Keratinocyte (primary cell): ENCODE data around the gene PDE4A. TPM values are rescaled to one million over a fixed set of nuclear protein-coding genes. Genes with fewer than 3 reads are reported as not detected.
A peak's percentile ranks its signal among the peaks of the same experiment; 100 is the strongest.

Experiments
- DNase-seq: peaks from one replicate; pipeline ENCODE4 v3.0.0-alpha.2; 2011; ENCODE audit warnings: low read depth, missing footprints, low spot score
- FAIRE-seq: peaks from 2 replicates; lab custom pipeline; 2011; peaks lifted over from hg19 to GRCh38; lab: Jason Lieb, UNC
- H2AFZ ChIP-seq: 2 replicates; pipeline ENCODE4 v1.6.0; 2012; ENCODE audit warnings: low read length, control low read depth, inconsistent platforms; ENCODE audit not compliant: control insufficient read depth
- H3K27ac ChIP-seq: 2 replicates; pipeline ENCODE4 v1.5.1; 2011; ENCODE audit warnings: low read length; ENCODE audit not compliant: control insufficient read depth, insufficient read depth
- H3K27me3 ChIP-seq: 3 replicates; pipeline ENCODE4 v1.6.0; 2011; ENCODE audit warnings: low read length; ENCODE audit not compliant: control insufficient read depth, insufficient read depth; ENCODE audit errors: extremely low read depth
- H3K36me3 ChIP-seq, 2 experiments: 2 replicates in 1 of 2; 3 replicates in 1 of 2; pipeline ENCODE4 v1.5.1; 2011; ENCODE audit warnings: low read length in 2 of 2, mild to moderate bottlenecking in 1 of 2; ENCODE audit not compliant: control insufficient read depth in 2 of 2, insufficient read depth in 2 of 2; ENCODE audit errors: extremely low read depth in 1 of 2
- H3K4me1 ChIP-seq: 3 replicates; pipeline ENCODE4 v1.5.1; 2011; ENCODE audit warnings: low read length; ENCODE audit not compliant: control insufficient read depth, insufficient read depth; ENCODE audit errors: extremely low read depth
- H3K4me2 ChIP-seq: 3 replicates; pipeline ENCODE4 v1.6.0; 2011; ENCODE audit warnings: low read depth, low read length; ENCODE audit not compliant: control insufficient read depth, insufficient read depth; ENCODE audit errors: extremely low read depth
- H3K4me3 ChIP-seq, 3 experiments: fragments of 200-600 bp in 1 of 3; sonication (generic) in 1 of 3; 2 replicates in 2 of 3; 3 replicates in 1 of 3; pipeline ENCODE4 v1.5.1; 2011 to 2016; ENCODE audit warnings: low read length in 3 of 3, mild to moderate bottlenecking in 3 of 3, control low read depth in 2 of 3, inconsistent platforms in 1 of 3, low read depth in 1 of 3, mixed read lengths in 1 of 3, mixed run types in 1 of 3, moderate library complexity in 1 of 3; ENCODE audit not compliant: control insufficient read depth in 2 of 3, insufficient read depth in 2 of 3; ENCODE audit errors: extremely low read depth in 1 of 3
- H3K79me2 ChIP-seq: 2 replicates; pipeline ENCODE4 v1.6.0; 2012; ENCODE audit warnings: low read length; ENCODE audit not compliant: control insufficient read depth, insufficient read depth
- H3K9ac ChIP-seq: 3 replicates; pipeline ENCODE4 v1.6.0; 2011; ENCODE audit warnings: low read length; ENCODE audit not compliant: control insufficient read depth, insufficient read depth; ENCODE audit errors: extremely low read depth
- H3K9me1 ChIP-seq: 3 replicates; pipeline ENCODE4 v1.6.0; 2011; ENCODE audit warnings: low read length; ENCODE audit not compliant: control insufficient read depth, insufficient read depth; ENCODE audit errors: extremely low read depth
- H3K9me3 ChIP-seq: 2 replicates; pipeline ENCODE4 v1.5.1; 2012; ENCODE audit warnings: low read depth, low read length; ENCODE audit not compliant: control insufficient read depth
- H4K20me1 ChIP-seq: 3 replicates; pipeline ENCODE4 v1.6.0; 2011; ENCODE audit warnings: low read length; ENCODE audit not compliant: control insufficient read depth, insufficient read depth; ENCODE audit errors: extremely low read depth
- EZH2 ChIP-seq: IDR thresholded peaks from one replicate; pipeline ENCODE4 v1.6.1; 2012; ENCODE audit warnings: inconsistent platforms, mild to moderate bottlenecking, low read length, moderate library complexity
- dilution Hi-C: fragments of 300-500 bp; cut with MboI; formaldehyde crosslinking; loops from one replicate; pipeline ENCODE4 v1.7.0; 2020; ENCODE audit warnings: low sequenced_read_pairs; ENCODE audit not compliant: extremely low pct_ligation_motif_present
- polyA plus RNA-seq, 5 experiments: library from polyadenylated mRNA; depleted of rRNA in 3 of 5; stranded (reverse) in 3 of 5; stranded (forward) in 1 of 5; unstranded in 1 of 5; fragments of >200 nt; gene quantifications; 1 replicate in 1 of 5; 2 replicates in 3 of 5; 3 replicates in 1 of 5; pipeline versions ENCODE4 v1.2.1 to v1.2.3, GENCODE V29; 2011 to 2012; ENCODE audit warnings: missing spikeins in 2 of 5, low read depth in 1 of 5, low replicate concordance in 1 of 5
- TF ChIP-seq, protein P1 (sequence below), 3 experiments: IDR thresholded peaks in 1 of 3; conservative IDR thresholded peaks in 1 of 3; optimal IDR thresholded peaks in 1 of 3; 2 replicates in 2 of 3; 3 replicates in 1 of 3; pipeline versions ENCODE3 to v1.5.1; 2011; ENCODE audit warnings: low read length in 3 of 3, mild to moderate bottlenecking in 3 of 3, moderate library complexity in 2 of 3, control low read depth in 1 of 3, inconsistent platforms in 1 of 3; ENCODE audit not compliant: insufficient read depth in 2 of 3; ENCODE audit errors: extremely low read depth in 1 of 3

PDE4A gene
- polyA plus RNA-seq, 1 donor (not counting 4 experiments of a cell fraction or from before 2014, with no cell fraction given), result 0.09 TPM

DNA sequence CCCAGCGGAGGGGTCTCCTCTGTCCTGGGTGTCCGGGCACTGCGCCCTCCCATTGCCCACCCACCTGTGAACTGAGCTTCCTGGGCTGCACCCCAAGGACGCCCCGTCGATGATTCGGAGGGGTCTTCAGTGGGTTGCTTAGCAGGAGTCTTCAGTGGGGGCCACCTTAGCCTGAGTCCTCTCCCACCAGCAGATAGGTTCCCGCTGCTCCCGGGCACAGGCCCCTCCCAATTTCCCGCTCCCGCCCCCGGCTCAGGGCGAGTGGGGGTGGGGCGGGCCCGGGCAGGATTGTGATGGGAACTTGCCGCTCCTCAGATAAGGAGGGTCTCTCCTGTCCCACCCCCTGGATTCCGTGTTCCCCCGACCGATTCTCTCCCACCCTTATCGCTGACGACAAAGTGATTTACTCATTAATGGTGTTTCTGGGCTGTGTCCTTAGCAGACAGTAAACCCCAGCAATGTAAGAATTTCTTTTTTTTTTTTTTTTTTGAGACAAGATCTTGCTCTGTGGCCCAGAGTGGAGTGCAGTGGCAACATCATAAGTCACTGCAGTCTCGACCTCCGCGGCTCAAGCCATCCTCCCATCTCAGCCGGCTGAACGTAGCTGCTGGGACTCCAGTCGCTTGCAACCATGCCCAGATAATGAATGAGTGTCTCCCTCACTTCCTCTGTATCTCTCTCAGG lies 97.6 kb downstream of the PDE4A start:
- peak overlapping the region; percentile 37 for H2AFZ ChIP-seq
- peak overlapping the region; percentile 48 for H3K9ac ChIP-seq
- H3K4me3 ChIP-seq, result peak overlapping the region; percentile 55 to 86 (median 65)
- no peak overlapping the region for H3K27ac ChIP-seq
- H3K36me3 ChIP-seq, result peaks cover 5 to 12% of the 10 kb centered on the region in 2 experiments
- dilution Hi-C loops, result no loop called here
- FAIRE-seq (peak; percentile 71), DNase-seq (no peak)
- H3K9me1 ChIP-seq, result no peaks in the 10 kb centered on the region
- peaks cover 42% of the 10 kb centered on the region for H3K4me1 ChIP-seq
- no peaks in the 10 kb centered on the region for H3K9me3 ChIP-seq
- no peaks in the 10 kb centered on the region for H3K27me3 ChIP-seq
- H3K4me2 ChIP-seq, result peak overlapping the region; percentile 96
- H4K20me1 ChIP-seq, result no peaks in the 10 kb centered on the region
- no peak for TF ChIP-seq EZH2
- TF ChIP-seq, protein P1, sequence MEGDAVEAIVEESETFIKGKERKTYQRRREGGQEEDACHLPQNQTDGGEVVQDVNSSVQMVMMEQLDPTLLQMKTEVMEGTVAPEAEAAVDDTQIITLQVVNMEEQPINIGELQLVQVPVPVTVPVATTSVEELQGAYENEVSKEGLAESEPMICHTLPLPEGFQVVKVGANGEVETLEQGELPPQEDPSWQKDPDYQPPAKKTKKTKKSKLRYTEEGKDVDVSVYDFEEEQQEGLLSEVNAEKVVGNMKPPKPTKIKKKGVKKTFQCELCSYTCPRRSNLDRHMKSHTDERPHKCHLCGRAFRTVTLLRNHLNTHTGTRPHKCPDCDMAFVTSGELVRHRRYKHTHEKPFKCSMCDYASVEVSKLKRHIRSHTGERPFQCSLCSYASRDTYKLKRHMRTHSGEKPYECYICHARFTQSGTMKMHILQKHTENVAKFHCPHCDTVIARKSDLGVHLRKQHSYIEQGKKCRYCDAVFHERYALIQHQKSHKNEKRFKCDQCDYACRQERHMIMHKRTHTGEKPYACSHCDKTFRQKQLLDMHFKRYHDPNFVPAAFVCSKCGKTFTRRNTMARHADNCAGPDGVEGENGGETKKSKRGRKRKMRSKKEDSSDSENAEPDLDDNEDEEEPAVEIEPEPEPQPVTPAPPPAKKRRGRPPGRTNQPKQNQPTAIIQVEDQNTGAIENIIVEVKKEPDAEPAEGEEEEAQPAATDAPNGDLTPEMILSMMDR (optimal IDR thresholded peaks at IDR 0.05 in 1 of 3, IDR thresholded peaks at IDR 0.05 in 1 of 3, conservative IDR thresholded peaks at IDR 0.05 in 1 of 3; ENCODE audit: extremely low read depth in 1 of 3, insufficient read depth in 2 of 3, low read length in 3 of 3), result no peak
- peaks cover 37% of the 10 kb centered on the region for H3K79me2 ChIP-seq

DNA sequence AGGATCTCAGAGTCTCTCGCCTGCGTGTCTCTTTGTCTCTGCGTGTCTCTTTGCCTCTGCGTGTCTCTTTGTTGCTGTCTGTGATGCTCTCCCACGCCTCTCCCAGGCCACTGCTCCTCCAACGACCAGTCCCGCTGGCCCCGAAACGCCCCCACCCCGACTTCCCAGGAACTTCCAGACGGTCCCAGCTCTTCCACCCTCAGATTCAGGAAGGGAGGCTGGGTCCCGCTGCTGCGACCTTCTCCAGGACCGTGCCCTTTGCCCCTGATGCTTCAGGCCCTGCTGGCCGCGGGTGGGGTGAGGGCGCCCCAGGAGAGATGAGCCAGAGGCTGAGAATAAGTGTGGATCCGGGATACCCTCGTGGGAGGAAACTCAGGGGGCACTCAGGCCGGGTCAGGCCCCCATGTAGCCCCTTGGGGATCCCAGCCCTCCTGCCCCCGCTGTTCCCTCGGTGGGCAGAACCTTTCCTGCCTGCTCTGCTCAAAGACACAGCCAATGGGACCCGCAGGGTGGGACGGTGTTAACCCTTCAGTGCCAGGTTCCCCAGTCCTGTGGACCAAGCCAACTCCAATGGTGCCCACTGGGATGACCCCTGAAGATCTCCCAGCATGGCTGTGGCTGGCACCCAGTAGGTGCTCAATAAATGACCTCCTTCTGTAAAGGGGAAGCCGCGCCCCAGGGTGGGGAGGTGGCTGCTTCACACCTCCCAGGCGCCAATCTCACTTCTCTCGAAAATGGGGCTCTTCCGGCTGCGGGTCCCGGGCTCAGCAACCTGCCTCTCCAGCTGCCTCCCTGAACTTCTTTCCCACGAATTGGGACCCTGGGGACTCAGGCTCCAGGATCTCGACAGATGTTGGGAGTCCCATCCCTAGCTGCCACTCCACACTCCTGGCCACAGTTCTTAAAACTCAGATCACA lies 98.4 kb downstream of the PDE4A start:
- Histone ChIP-seq H3K9me1 (no peaks in the 10 kb centered on the region), H4K20me1 (no peaks in the 10 kb centered on the region), H3K4me3 (peak overlapping the region in 1 of 3 experiments; percentile 55), H3K27me3 (no peaks in the 10 kb centered on the region), H3K9ac (no peak overlapping the region), H3K36me3 (peaks cover 0 to 4% of the 10 kb centered on the region in 2 experiments), H3K9me3 (no peaks in the 10 kb centered on the region), H3K79me2 (peaks cover 30% of the 10 kb centered on the region), H3K4me2 (peak overlapping the region; percentile 96), H3K4me1 (peaks cover 42% of the 10 kb centered on the region), H3K27ac (no peak overlapping the region), H2AFZ (peak overlapping the region; percentile 1)
- DNase-seq (no peak), FAIRE-seq (no peak)
- dilution Hi-C loops, result no loop called here
- TF ChIP-seq, protein P1 (optimal IDR thresholded peaks at IDR 0.05 in 1 of 3, IDR thresholded peaks at IDR 0.05 in 1 of 3, conservative IDR thresholded peaks at IDR 0.05 in 1 of 3; ENCODE audit: extremely low read depth in 1 of 3, insufficient read depth in 2 of 3, low read length in 3 of 3), result no peak
- no peak for TF ChIP-seq EZH2

Other genes with a start within 250 kb of the PDE4A start
- 18.1 to 52.0 TPM (median 51.7 TPM) in 3 replicates for gene DNMT1, start 225.6 kb upstream of the PDE4A start, polyA plus RNA-seq
- 1.6 to 2.6 TPM (median 2.2 TPM) in 3 replicates for gene S1PR2, start 189.2 kb upstream of the PDE4A start, polyA plus RNA-seq
- gene MRPL4, start 168.3 kb upstream of the PDE4A start, polyA plus RNA-seq, result 29.4 to 58.1 TPM (median 43.0 TPM) in 3 replicates
- gene ICAM1, start 149.4 kb upstream of the PDE4A start, polyA plus RNA-seq, result 0.30 to 0.56 TPM (median 0.35 TPM) in 3 replicates
- gene ICAM4, start 133.6 kb upstream of the PDE4A start, polyA plus RNA-seq, result 0.18 to 0.35 TPM (median 0.25 TPM) in 3 replicates
- 0.20 to 0.55 TPM (median 0.43 TPM) in 3 replicates for gene ICAM5, start 130.6 kb upstream of the PDE4A start, polyA plus RNA-seq
- 0.43 to 2.1 TPM (median 0.71 TPM) in 3 replicates for gene ZGLP1, start 110.7 kb upstream of the PDE4A start, polyA plus RNA-seq
- 19.2 to 28.8 TPM (median 21.8 TPM) in 3 replicates for gene FDX2, start 104.5 kb upstream of the PDE4A start, polyA plus RNA-seq
- gene RAVER1, start 87.0 kb upstream of the PDE4A start, polyA plus RNA-seq, result 0.80 to 5.9 TPM (median 0.84 TPM) in 3 replicates
- gene ICAM3, start 80.9 kb upstream of the PDE4A start, polyA plus RNA-seq, result 3.4 to 5.5 TPM (median 4.7 TPM) in 3 replicates
- gene TYK2, start 40.0 kb upstream of the PDE4A start, polyA plus RNA-seq, result 32.6 to 42.6 TPM (median 34.1 TPM) in 3 replicates
- gene CDC37, start 17.0 kb upstream of the PDE4A start, polyA plus RNA-seq, result 376 to 433 TPM (median 415 TPM) in 3 replicates
- 29.6 to 46.2 TPM (median 35.8 TPM) in 3 replicates for gene KEAP1, start 82.8 kb downstream of the PDE4A start, polyA plus RNA-seq
- gene S1PR5, start 96.9 kb downstream of the PDE4A start, polyA plus RNA-seq, result 9.4 to 10.5 TPM (median 10.3 TPM) in 3 replicates
- 12.6 to 17.9 TPM (median 15.5 TPM) in 3 replicates for gene ATG4D, start 123.4 kb downstream of the PDE4A start, polyA plus RNA-seq
- gene KRI1, start 145.5 kb downstream of the PDE4A start, polyA plus RNA-seq, result 13.4 to 19.0 TPM (median 13.5 TPM) in 3 replicates
- gene CDKN2D, start 148.4 kb downstream of the PDE4A start, polyA plus RNA-seq, result 3.9 to 7.3 TPM (median 6.8 TPM) in 3 replicates
- 83.1 to 122 TPM (median 109 TPM) in 3 replicates for gene AP1M2, start 166.8 kb downstream of the PDE4A start, polyA plus RNA-seq
- 78.7 to 148 TPM (median 94.7 TPM) in 3 replicates for gene SLC44A2, start 205.0 kb downstream of the PDE4A start, polyA plus RNA-seq
- 81.0 to 173 TPM (median 162 TPM) in 3 replicates for gene ILF3, start 233.8 kb downstream of the PDE4A start, polyA plus RNA-seq